DMS114 treated with DMSO at 0.1 percent for 48 hours (cell line): ENCODE data around the gene CCDC91.
"Not testable (repeated sequence)": the region's sequence is repeated elsewhere in the genome, so short reads cannot be mapped to it uniquely, and the experiment has no call there.

Source experiments
- DNase-seq: peaks from one replicate; lab custom pipeline; 2025; ENCODE audit not compliant: unreplicated experiment; lab: John Stamatoyannopoulos, UW

CCDC91 gene

GRCh38 chr12:28231248-28231647 is 41.0 kb downstream of the CCDC91 start:
- DNase-seq = no peak

GRCh38 chr12:28232211-28232928 is 42.1 kb downstream of the CCDC91 start:
- DNase-seq = no peak

- DNase-seq = no peak
Observed at GRCh38 chr12:28234444-28234843, 44.2 kb downstream of the CCDC91 start.

- DNase-seq = no peak
Observed at GRCh38 chr12:28235015-28235414, 44.8 kb downstream of the CCDC91 start.

GRCh38 chr12:28235985-28236384 is 45.7 kb downstream of the CCDC91 start:
- DNase-seq = no peak

GRCh38 chr12:28237423-28237822 is 47.2 kb downstream of the CCDC91 start:
- DNase-seq = no peak

GRCh38 chr12:28239918-28240317 is 49.7 kb downstream of the CCDC91 start:
- DNase-seq = no peak

GRCh38 chr12:28240853-28241252 is 50.6 kb downstream of the CCDC91 start:
- no peak for DNase-seq

GRCh38 chr12:28242129-28242495 is 51.9 kb downstream of the CCDC91 start:
- no peak for DNase-seq

- no peak for DNase-seq
Observed at GRCh38 chr12:28242496-28243309, 52.4 kb downstream of the CCDC91 start.

- no peak for DNase-seq
Observed at GRCh38 chr12:28243310-28243633, 53.0 kb downstream of the CCDC91 start.

- no peak for DNase-seq
Observed at GRCh38 chr12:28247806-28248205, 57.5 kb downstream of the CCDC91 start.

- DNase-seq = no peak
Observed at GRCh38 chr12:28248555-28249145, 58.4 kb downstream of the CCDC91 start.

GRCh38 chr12:28253161-28253641 is 62.9 kb downstream of the CCDC91 start:
- no peak for DNase-seq

GRCh38 chr12:28257411-28257810 is 67.2 kb downstream of the CCDC91 start:
- DNase-seq = no peak

GRCh38 chr12:28258998-28259397 is 68.7 kb downstream of the CCDC91 start:
- no peak for DNase-seq

GRCh38 chr12:28265435-28266042 is 75.3 kb downstream of the CCDC91 start:
- no peak for DNase-seq

- DNase-seq = not testable (repeated sequence)
Observed at GRCh38 chr12:28267920-28268607, 77.8 kb downstream of the CCDC91 start.

- no peak for DNase-seq
Observed at GRCh38 chr12:28268608-28269229, 78.5 kb downstream of the CCDC91 start.

GRCh38 chr12:28269851-28270250 is 79.6 kb downstream of the CCDC91 start:
- DNase-seq = no peak

GRCh38 chr12:28278499-28278898 is 88.2 kb downstream of the CCDC91 start:
- no peak for DNase-seq
